ENCODE measurements around the gene SH2D1B.
"Not testable (repeated sequence)": the region's sequence is repeated elsewhere in the genome, so short reads cannot be mapped to it uniquely, and the experiment has no call there.

Gene SH2D1B

GRCh38 chr1:162412002-162412401 is at the start of gene SH2D1B:
TSS of gene SH2D1B (minus strand) at chr1:162412136. CDS start at chr1:162412016, 120 bp downstream.
- no peak for DNase-seq (ENCODE audit: low read depth in 3 of 3)

GRCh38 chr1:162458236-162458635 is 46.3 kb upstream of the SH2D1B start:
- no peak for DNase-seq (ENCODE audit: low read depth in 3 of 3)

GRCh38 chr1:162456323-162456722 is 44.4 kb upstream of the SH2D1B start:
- no peak for DNase-seq (ENCODE audit: low read depth in 3 of 3)

- not testable (repeated sequence) for DNase-seq (ENCODE audit: low read depth in 3 of 3)
Measured at GRCh38 chr1:162454361-162454760, 42.4 kb upstream of the SH2D1B start.

GRCh38 chr1:162446946-162447345 is 35.0 kb upstream of the SH2D1B start:
- no peak for DNase-seq (ENCODE audit: low read depth in 3 of 3)

- DNase-seq (ENCODE audit: low read depth in 3 of 3), result no peak
Measured at GRCh38 chr1:162444903-162445302, 33.0 kb upstream of the SH2D1B start.

- DNase-seq (ENCODE audit: low read depth in 3 of 3), result not testable (repeated sequence)
Measured at GRCh38 chr1:162432977-162433713, 21.2 kb upstream of the SH2D1B start.

- DNase-seq (ENCODE audit: low read depth in 3 of 3), result no peak
Measured at GRCh38 chr1:162430583-162430982, 18.6 kb upstream of the SH2D1B start.

GRCh38 chr1:162422662-162423375 is 10.9 kb upstream of the SH2D1B start:
- no peak for DNase-seq (ENCODE audit: low read depth in 3 of 3)

GRCh38 chr1:162421258-162422164 is 9.6 kb upstream of the SH2D1B start:
- DNase-seq (ENCODE audit: low read depth in 3 of 3), result no peak

- DNase-seq (ENCODE audit: low read depth in 3 of 3), result no peak
Measured at GRCh38 chr1:162420120-162420519, 8.2 kb upstream of the SH2D1B start.

- not testable (repeated sequence) for DNase-seq (ENCODE audit: low read depth in 3 of 3)
Measured at GRCh38 chr1:162419450-162419931, 7.6 kb upstream of the SH2D1B start.

- DNase-seq (ENCODE audit: low read depth in 3 of 3), result not testable (repeated sequence)
Measured at GRCh38 chr1:162418584-162418983, 6.6 kb upstream of the SH2D1B start.

GRCh38 chr1:162417650-162418049 is 5.7 kb upstream of the SH2D1B start:
- no peak for DNase-seq (ENCODE audit: low read depth in 3 of 3)

GRCh38 chr1:162416909-162417308 is 5.0 kb upstream of the SH2D1B start:
- no peak for DNase-seq (ENCODE audit: low read depth in 3 of 3)

- DNase-seq (ENCODE audit: low read depth in 3 of 3), result no peak
Measured at GRCh38 chr1:162416215-162416614, 4.3 kb upstream of the SH2D1B start.

GRCh38 chr1:162407539-162407938 is 4.4 kb downstream of the SH2D1B start:
- no peak for DNase-seq (ENCODE audit: low read depth in 3 of 3)

GRCh38 chr1:162406811-162407210 is 5.1 kb downstream of the SH2D1B start:
- no peak for DNase-seq (ENCODE audit: low read depth in 3 of 3)

- no peak for DNase-seq (ENCODE audit: low read depth in 3 of 3)
Measured at GRCh38 chr1:162405800-162406199, 6.1 kb downstream of the SH2D1B start.

- no peak for DNase-seq (ENCODE audit: low read depth in 3 of 3)
Measured at GRCh38 chr1:162404550-162405160, 7.3 kb downstream of the SH2D1B start.

GRCh38 chr1:162400790-162401355 is 11.1 kb downstream of the SH2D1B start:
- no peak for DNase-seq (ENCODE audit: low read depth in 3 of 3)
